ENCODE data around the gene ST8SIA4. TPM values are rescaled to one million over a fixed set of nuclear protein-coding genes. Genes with fewer than 3 reads are reported as not detected.

ST8SIA4 gene
- total RNA-seq, 3 donors from 2014 or later, result 2.6 to 4.6 (median 4.5) TPM

DNA sequence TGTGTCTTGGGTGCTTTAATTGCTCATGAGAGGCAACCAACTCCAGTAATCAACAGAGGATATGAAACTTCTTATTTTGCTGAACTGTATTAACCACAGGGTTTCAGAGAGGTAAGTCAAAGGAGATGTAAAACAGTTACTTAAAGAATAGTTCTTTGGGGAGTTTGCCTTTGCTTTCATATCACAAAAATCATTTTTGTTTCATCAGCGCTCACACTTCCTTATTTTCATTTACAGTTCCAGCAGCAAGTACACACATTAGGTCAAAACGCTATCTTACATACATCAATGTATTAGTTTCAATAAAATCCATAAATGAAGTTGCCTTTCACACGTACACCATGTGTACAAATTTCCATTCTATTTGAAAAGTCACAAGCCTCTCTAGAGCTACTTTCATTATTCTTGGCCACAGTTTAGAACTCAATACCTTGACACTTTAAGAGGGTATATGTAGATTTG lies 50.1 kb downstream of the ST8SIA4 start:
- Histone ChIP-seq H3K4me3 (no peak overlapping the region), H3K9me3 (no peaks in the 10 kb centered on the region), H3K4me1 (no peaks in the 10 kb centered on the region), H3K36me3 (no peaks in the 10 kb centered on the region), H3K27ac (no peak overlapping the region), H3K27me3 (no peaks in the 10 kb centered on the region)
- intact Hi-C loops (cut with DNase I; ENCODE audit: low total_unique reads), result no loop called here
- TF ChIP-seq, protein P1, sequence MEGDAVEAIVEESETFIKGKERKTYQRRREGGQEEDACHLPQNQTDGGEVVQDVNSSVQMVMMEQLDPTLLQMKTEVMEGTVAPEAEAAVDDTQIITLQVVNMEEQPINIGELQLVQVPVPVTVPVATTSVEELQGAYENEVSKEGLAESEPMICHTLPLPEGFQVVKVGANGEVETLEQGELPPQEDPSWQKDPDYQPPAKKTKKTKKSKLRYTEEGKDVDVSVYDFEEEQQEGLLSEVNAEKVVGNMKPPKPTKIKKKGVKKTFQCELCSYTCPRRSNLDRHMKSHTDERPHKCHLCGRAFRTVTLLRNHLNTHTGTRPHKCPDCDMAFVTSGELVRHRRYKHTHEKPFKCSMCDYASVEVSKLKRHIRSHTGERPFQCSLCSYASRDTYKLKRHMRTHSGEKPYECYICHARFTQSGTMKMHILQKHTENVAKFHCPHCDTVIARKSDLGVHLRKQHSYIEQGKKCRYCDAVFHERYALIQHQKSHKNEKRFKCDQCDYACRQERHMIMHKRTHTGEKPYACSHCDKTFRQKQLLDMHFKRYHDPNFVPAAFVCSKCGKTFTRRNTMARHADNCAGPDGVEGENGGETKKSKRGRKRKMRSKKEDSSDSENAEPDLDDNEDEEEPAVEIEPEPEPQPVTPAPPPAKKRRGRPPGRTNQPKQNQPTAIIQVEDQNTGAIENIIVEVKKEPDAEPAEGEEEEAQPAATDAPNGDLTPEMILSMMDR (IDR thresholded peaks at IDR 0.05), result no peak
- TF ChIP-seq POLR2AphosphoS5 (IDR thresholded peaks at IDR 0.05) (no peak), POLR2A (IDR thresholded peaks at IDR 0.05) (no peak)
- no peak for DNase-seq (ENCODE audit: low spot score in 2 of 2)

DNA sequence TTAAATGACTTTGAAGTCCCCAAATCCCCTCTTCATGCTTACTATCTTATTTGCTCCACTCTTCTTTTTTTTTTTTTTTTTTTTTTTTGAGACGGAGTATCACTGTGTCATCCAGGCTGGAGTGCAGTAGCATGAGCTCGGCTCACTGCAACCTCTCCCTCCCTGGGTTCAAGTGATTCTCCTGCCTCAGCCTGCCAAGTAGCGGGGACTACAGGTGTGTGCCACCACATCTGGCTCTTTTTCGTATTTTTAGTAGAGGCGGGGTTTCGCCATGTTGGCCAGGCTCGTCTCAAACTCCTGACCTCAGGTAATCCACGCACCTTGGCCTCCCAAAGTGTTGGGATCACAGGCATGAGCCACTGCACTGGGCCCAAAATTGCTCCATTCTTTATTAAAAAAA lies 51.0 kb downstream of the ST8SIA4 start:
- Histone ChIP-seq H3K27ac (no peak overlapping the region), H3K4me1 (no peaks in the 10 kb centered on the region), H3K27me3 (no peaks in the 10 kb centered on the region), H3K9me3 (no peaks in the 10 kb centered on the region), H3K36me3 (no peaks in the 10 kb centered on the region), H3K4me3 (no peak overlapping the region)
- no peak for DNase-seq (ENCODE audit: low spot score in 2 of 2)
- TF ChIP-seq POLR2A (IDR thresholded peaks at IDR 0.05), result no peak
- no peak for TF ChIP-seq POLR2AphosphoS5 (IDR thresholded peaks at IDR 0.05)
- TF ChIP-seq, protein P1 (IDR thresholded peaks at IDR 0.05), result no peak
- intact Hi-C loops (cut with DNase I; ENCODE audit: low total_unique reads), result no loop called here

DNA sequence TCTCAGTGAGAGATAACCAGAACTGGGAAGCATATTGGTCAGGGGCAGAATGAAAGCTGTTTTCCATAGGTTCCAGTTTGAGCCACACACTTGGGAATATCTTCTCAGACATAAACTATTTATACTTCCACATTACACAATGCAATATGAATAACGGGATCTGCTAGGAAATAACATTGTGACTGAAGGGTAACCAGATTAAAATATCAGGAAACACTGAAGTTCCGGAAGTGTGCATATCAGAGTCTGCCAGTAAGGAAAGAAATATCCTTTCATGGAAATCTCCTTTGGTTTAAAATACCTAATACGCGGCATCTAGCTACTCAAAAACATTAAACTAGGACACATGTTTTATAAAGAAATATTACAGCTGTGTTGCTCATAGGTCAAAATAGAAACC lies 56.3 kb downstream of the ST8SIA4 start:
- TF ChIP-seq, protein P1 (IDR thresholded peaks at IDR 0.05), result no peak
- TF ChIP-seq POLR2AphosphoS5 (IDR thresholded peaks at IDR 0.05) (no peak), POLR2A (IDR thresholded peaks at IDR 0.05) (no peak)
- DNase-seq (ENCODE audit: low spot score in 2 of 2), result no peak
- Histone ChIP-seq H3K27me3 (no peaks in the 10 kb centered on the region), H3K27ac (peak overlapping the region in 1 of 2 donors; percentile 49), H3K36me3 (no peaks in the 10 kb centered on the region), H3K9me3 (no peaks in the 10 kb centered on the region), H3K4me3 (no peak overlapping the region), H3K4me1 (no peaks in the 10 kb centered on the region)
- intact Hi-C loops (cut with DNase I; ENCODE audit: low total_unique reads), result no loop called here

DNA sequence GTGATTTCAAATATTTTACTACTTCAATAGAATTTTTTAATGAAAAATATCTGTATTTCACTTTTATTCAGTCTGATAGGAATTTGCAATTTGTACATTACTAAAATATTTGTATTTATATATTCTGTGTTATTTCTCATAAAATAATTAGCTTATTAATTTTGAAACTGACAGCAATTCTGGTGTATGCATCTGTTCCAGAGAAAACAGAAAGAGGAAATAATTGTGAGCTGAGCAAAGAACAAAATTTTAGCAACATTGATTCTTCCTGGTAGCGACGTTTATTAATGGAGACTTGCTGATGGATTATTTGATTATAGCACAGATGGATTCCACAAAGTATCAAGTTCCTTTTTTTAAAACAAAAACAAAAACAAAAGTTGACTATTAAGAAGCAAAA lies 61.0 kb downstream of the ST8SIA4 start:
- Histone ChIP-seq H3K4me3 (no peak overlapping the region), H3K27me3 (no peaks in the 10 kb centered on the region), H3K4me1 (no peaks in the 10 kb centered on the region), H3K27ac (no peak overlapping the region), H3K9me3 (no peaks in the 10 kb centered on the region), H3K36me3 (no peaks in the 10 kb centered on the region)
- TF ChIP-seq POLR2AphosphoS5 (IDR thresholded peaks at IDR 0.05), result no peak
- no peak for TF ChIP-seq POLR2A (IDR thresholded peaks at IDR 0.05)
- TF ChIP-seq, protein P1 (IDR thresholded peaks at IDR 0.05), result no peak
- no peak for DNase-seq (ENCODE audit: low spot score in 2 of 2)
- intact Hi-C loops (cut with DNase I; ENCODE audit: low total_unique reads), result no loop called here

GRCh38 chr5:100841358-100842076 lies 61.6 kb downstream of the ST8SIA4 start:
- intact Hi-C loops (cut with DNase I; ENCODE audit: low total_unique reads), result no loop called here
- no peak for DNase-seq (ENCODE audit: low spot score in 2 of 2)
- H3K27ac ChIP-seq, result peak overlapping the region in 1 of 2 donors; percentile 42

More at GRCh38 chr5:100841358-100842076, 61.6 kb downstream of the ST8SIA4 start:
- no peaks in the 10 kb centered on the region for H3K27me3 ChIP-seq
- TF ChIP-seq POLR2A (IDR thresholded peaks at IDR 0.05) (no peak), POLR2AphosphoS5 (IDR thresholded peaks at IDR 0.05) (no peak)
- TF ChIP-seq, protein P1 (IDR thresholded peaks at IDR 0.05), result no peak
- H3K36me3 ChIP-seq, result no peaks in the 10 kb centered on the region
- peak overlapping the region in 1 of 3 donors; percentile 19 for H3K4me3 ChIP-seq
- H3K9me3 ChIP-seq, result no peaks in the 10 kb centered on the region
- no peaks in the 10 kb centered on the region for H3K4me1 ChIP-seq
